DOHH2 (cell line): ENCODE measurements around the gene NEXMIF.

ENCODE experiments used
- CTCF ChIP-seq: fragments of 200-600 bp; sonication (generic); IDR thresholded peaks from one replicate; pipeline ENCODE4 v1.5.1; 2014; ENCODE audit warnings: antibody characterized with exemption, mild to moderate bottlenecking, low read depth, low read length; ENCODE audit not compliant: poor library complexity, severe bottlenecking
- EZH2phosphoT487 ChIP-seq: fragments of 200-600 bp; sonication (generic); IDR thresholded peaks from 2 replicates; pipeline ENCODE4 v1.6.1; 2017; ENCODE audit warnings: borderline replicate concordance, mild to moderate bottlenecking, antibody characterized with exemption, low read length, moderate library complexity, mixed read lengths

GRCh38 chrX:74892561-74892960 lies 32.7 kb downstream of the NEXMIF start:
- TF ChIP-seq CTCF (no peak), EZH2phosphoT487 (no peak)
